GM03348 (cell line): ENCODE measurements around the gene WNT3.

Experiments used
- DNase-seq: peaks from one replicate; pipeline ENCODE4 v3.0.0; 2012; ENCODE audit warnings: low spot score

The WNT3 gene

GRCh38 chr17:46730679-46731078 is 87.8 kb downstream of the WNT3 start:
- no peak for DNase-seq

GRCh38 chr17:46730026-46730425 is 88.5 kb downstream of the WNT3 start:
- DNase-seq, result no peak

GRCh38 chr17:46727572-46728348 is 90.7 kb downstream of the WNT3 start:
- DNase-seq, result peak; percentile 74

- no peak for DNase-seq
Measured at GRCh38 chr17:46726206-46726605, 92.3 kb downstream of the WNT3 start.

GRCh38 chr17:46722662-46723285 is 95.7 kb downstream of the WNT3 start:
- no peak for DNase-seq

- no peak for DNase-seq
Measured at GRCh38 chr17:46720408-46720807, 98.1 kb downstream of the WNT3 start.

- no peak for DNase-seq
Measured at GRCh38 chr17:46719891-46720290, 98.6 kb downstream of the WNT3 start.

- no peak for DNase-seq
Measured at GRCh38 chr17:46717999-46718398, 100.5 kb downstream of the WNT3 start.
